GM19025 (cell line): ENCODE results near the gene WDR37.
"Not testable (repeated sequence)": the region's sequence is repeated elsewhere in the genome, so short reads cannot be mapped to it uniquely, and the experiment has no call there.

Experiments used
- ATAC-seq: cut with Tn5 transposase; IDR thresholded peaks from one replicate; pipeline ENCODE4 v1.9.1; 2021; ENCODE audit warnings: mild to moderate bottlenecking, low read depth, moderate library complexity; ENCODE audit not compliant: unreplicated experiment

The WDR37 gene

GRCh38 chr10:1101946-1102345 is 45.8 kb downstream of the WDR37 start:
- no peak for ATAC-seq

- no peak for ATAC-seq
Measured at GRCh38 chr10:1102416-1102815, 46.2 kb downstream of the WDR37 start.

- no peak for ATAC-seq
Measured at GRCh38 chr10:1102831-1103230, 46.6 kb downstream of the WDR37 start.

- no peak for ATAC-seq
Measured at GRCh38 chr10:1103551-1103950, 47.4 kb downstream of the WDR37 start.

GRCh38 chr10:1104971-1105370 is 48.8 kb downstream of the WDR37 start:
- no peak for ATAC-seq

- ATAC-seq: no peak
Measured at GRCh38 chr10:1107004-1107403, 50.8 kb downstream of the WDR37 start.

- ATAC-seq: no peak
Measured at GRCh38 chr10:1107679-1108078, 51.5 kb downstream of the WDR37 start.

- peak; percentile 94 for ATAC-seq
Measured at GRCh38 chr10:1109795-1110673, 53.8 kb downstream of the WDR37 start.

- ATAC-seq: no peak
Measured at GRCh38 chr10:1110674-1111119, 54.5 kb downstream of the WDR37 start.

GRCh38 chr10:1114315-1114714 is 58.1 kb downstream of the WDR37 start:
- ATAC-seq: no peak

- ATAC-seq: no peak
Measured at GRCh38 chr10:1114719-1115606, 58.8 kb downstream of the WDR37 start.

GRCh38 chr10:1115607-1115955 is 59.4 kb downstream of the WDR37 start:
- ATAC-seq: no peak

- no peak for ATAC-seq
Measured at GRCh38 chr10:1116051-1116450, 59.9 kb downstream of the WDR37 start.

- ATAC-seq: no peak
Measured at GRCh38 chr10:1116696-1117280, 60.6 kb downstream of the WDR37 start.

GRCh38 chr10:1117651-1118050 is 61.5 kb downstream of the WDR37 start:
- no peak for ATAC-seq

- ATAC-seq: not testable (repeated sequence)
Measured at GRCh38 chr10:1118318-1118717, 62.1 kb downstream of the WDR37 start.

GRCh38 chr10:1119027-1119426 is 62.8 kb downstream of the WDR37 start:
- no peak for ATAC-seq

- no peak for ATAC-seq
Measured at GRCh38 chr10:1119501-1119900, 63.3 kb downstream of the WDR37 start.

- no peak for ATAC-seq
Measured at GRCh38 chr10:1120306-1120705, 64.1 kb downstream of the WDR37 start.

GRCh38 chr10:1120801-1121211 is 64.6 kb downstream of the WDR37 start:
- ATAC-seq: no peak
